Progenitor cell of endocrine pancreas (in vitro differentiated cells): ENCODE data around the gene ADCY5. TPM values are rescaled to one million over a fixed set of nuclear protein-coding genes. Genes with fewer than 3 reads are reported as not detected.

Source experiments
- DNase-seq: peaks from one replicate; pipeline ENCODE4 v3.0.0; 2021; ENCODE audit warnings: low spot score; ENCODE audit not compliant: unreplicated experiment
- H3K27ac Mint-ChIP-seq: 2 replicates; pipeline ENCODE4 v1.8.0; 2021; ENCODE audit warnings: mild to moderate bottlenecking, moderate library complexity, mixed read lengths
- H3K27me3 Mint-ChIP-seq: 2 replicates; pipeline ENCODE4 v1.8.0; 2021; ENCODE audit warnings: mixed read lengths
- H3K36me3 Mint-ChIP-seq: 2 replicates; pipeline ENCODE4 v1.8.0; 2022; ENCODE audit warnings: mixed read lengths; ENCODE audit not compliant: insufficient read depth
- H3K4me1 Mint-ChIP-seq: 2 replicates; pipeline ENCODE4 v1.8.0; 2021; ENCODE audit warnings: low read depth, mixed read lengths
- H3K4me3 Mint-ChIP-seq: 2 replicates; pipeline ENCODE4 v1.8.0; 2021; ENCODE audit warnings: low read depth, mild to moderate bottlenecking, moderate library complexity, mixed read lengths
- H3K9me3 Mint-ChIP-seq: 2 replicates; pipeline ENCODE4 v1.8.0; 2021; ENCODE audit warnings: low read depth, mixed read lengths
- total RNA-seq: library from RNA; stranded (reverse); gene quantifications from 2 replicates; pipeline ENCODE4 v1.2.1, GENCODE V29; 2021
- TF ChIP-seq, protein P1 (sequence below): fragments of 200-600 bp; sonication (generic); IDR thresholded peaks from one replicate; pipeline ENCODE4 v1.5.0; 2021; ENCODE audit warnings: antibody characterized with exemption, mild to moderate bottlenecking; ENCODE audit not compliant: unreplicated experiment

The ADCY5 gene
- total RNA-seq, 1 donor from 2014 or later = 33.8 TPM

DNA sequence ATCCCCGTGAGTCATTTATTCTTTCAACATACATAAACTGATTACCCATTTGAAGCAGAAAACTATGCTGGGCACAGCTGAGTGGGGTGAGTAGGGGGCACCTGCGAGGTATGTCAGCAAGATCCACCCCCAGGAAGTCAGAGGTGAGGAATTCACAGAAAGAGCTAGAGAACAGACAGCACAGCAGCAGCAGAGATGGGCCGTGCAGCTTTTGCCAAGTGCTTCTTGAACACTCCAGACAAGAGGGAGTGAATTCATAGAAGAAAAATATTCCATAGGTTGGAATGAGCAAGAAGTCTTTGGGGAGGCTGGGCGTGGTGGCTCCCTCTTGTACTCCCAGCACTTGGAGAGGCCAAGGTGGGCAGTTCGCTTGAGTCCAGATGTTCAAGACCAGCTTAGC lies 9.4 kb upstream of the ADCY5 start:
- Mint-ChIP-seq H3K4me1 (peaks cover 11% of the 10 kb centered on the region), H3K27me3 (peaks cover 20% of the 10 kb centered on the region), H3K36me3 (no peaks in the 10 kb centered on the region), H3K27ac (no peak overlapping the region), H3K9me3 (no peaks in the 10 kb centered on the region), H3K4me3 (no peak overlapping the region)
- DNase-seq = no peak
- TF ChIP-seq, protein P1, sequence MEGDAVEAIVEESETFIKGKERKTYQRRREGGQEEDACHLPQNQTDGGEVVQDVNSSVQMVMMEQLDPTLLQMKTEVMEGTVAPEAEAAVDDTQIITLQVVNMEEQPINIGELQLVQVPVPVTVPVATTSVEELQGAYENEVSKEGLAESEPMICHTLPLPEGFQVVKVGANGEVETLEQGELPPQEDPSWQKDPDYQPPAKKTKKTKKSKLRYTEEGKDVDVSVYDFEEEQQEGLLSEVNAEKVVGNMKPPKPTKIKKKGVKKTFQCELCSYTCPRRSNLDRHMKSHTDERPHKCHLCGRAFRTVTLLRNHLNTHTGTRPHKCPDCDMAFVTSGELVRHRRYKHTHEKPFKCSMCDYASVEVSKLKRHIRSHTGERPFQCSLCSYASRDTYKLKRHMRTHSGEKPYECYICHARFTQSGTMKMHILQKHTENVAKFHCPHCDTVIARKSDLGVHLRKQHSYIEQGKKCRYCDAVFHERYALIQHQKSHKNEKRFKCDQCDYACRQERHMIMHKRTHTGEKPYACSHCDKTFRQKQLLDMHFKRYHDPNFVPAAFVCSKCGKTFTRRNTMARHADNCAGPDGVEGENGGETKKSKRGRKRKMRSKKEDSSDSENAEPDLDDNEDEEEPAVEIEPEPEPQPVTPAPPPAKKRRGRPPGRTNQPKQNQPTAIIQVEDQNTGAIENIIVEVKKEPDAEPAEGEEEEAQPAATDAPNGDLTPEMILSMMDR = no peak

DNA sequence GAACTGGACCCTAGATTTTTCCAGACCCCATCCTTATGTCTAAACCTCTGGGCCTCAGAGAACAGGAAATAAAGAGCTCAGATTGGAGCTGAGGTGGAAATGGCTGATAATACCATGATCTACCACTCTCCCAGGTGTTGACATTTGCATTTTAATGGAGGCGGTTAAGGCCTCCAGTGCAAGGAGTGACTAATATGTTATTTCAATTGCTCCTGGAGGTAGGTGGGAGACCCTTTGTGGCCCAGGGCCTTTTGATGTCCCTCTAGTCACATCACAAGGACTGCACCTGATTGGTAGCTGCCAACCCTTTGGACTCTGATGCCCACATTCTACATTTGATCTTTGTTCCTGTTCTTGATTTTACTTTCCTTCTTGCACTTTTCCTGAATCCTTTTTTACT lies 9.0 kb upstream of the ADCY5 start:
- H3K36me3 Mint-ChIP-seq = no peaks in the 10 kb centered on the region
- H3K27me3 Mint-ChIP-seq = peaks cover 20% of the 10 kb centered on the region
- H3K27ac Mint-ChIP-seq = no peak overlapping the region
- TF ChIP-seq, protein P1 = no peak
- peaks cover 11% of the 10 kb centered on the region for H3K4me1 Mint-ChIP-seq
- no peak overlapping the region for H3K4me3 Mint-ChIP-seq
- no peaks in the 10 kb centered on the region for H3K9me3 Mint-ChIP-seq
- DNase-seq = no peak

DNA sequence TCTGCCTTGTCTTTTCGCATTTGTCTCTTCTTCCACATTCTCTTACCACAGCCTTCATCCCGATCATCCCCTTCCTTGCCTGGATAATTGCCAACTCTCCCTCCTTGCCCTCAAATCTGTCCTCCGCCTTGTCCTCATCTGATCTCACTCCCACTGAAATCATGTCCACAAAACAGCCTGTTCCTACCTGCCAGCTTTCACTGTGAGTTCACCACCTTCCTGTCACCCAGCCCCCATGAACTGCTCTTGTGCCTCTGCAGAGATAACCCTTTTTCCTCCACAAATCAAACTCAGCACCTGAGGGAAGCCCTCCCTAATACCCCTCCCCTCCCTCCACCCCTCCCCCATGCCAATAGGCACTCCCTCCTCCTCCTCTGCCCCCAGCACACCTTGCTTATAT lies 4.8 kb upstream of the ADCY5 start:
- H3K4me3 Mint-ChIP-seq = no peak overlapping the region
- no peak overlapping the region for H3K27ac Mint-ChIP-seq
- peaks cover 10% of the 10 kb centered on the region for H3K27me3 Mint-ChIP-seq
- TF ChIP-seq, protein P1 = no peak
- no peaks in the 10 kb centered on the region for H3K36me3 Mint-ChIP-seq
- peaks cover 17% of the 10 kb centered on the region for H3K4me1 Mint-ChIP-seq
- H3K9me3 Mint-ChIP-seq = no peaks in the 10 kb centered on the region
- no peak for DNase-seq

DNA sequence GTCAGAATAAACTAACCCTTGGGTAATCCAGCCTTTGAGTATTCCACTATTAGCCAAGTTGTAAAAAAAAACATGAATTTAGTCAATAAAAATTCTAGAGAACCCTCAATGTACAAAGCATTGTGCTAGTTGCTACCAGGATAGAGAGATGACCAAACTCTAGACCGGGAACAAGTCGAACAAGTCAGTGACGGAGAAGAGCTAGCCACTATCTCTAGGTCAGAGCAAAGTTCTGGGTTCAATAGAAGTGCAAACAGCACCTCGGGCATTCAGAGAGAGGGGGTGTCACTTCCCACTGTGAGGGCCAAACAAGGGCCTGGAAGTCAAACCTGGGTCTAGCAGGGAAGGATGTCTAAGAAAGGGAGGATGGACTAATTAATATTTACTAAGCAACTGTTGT lies 2.3 kb upstream of the ADCY5 start:
- Mint-ChIP-seq H3K4me3 (peak overlapping the region; percentile 32), H3K4me1 (peaks cover 22% of the 10 kb centered on the region), H3K27ac (no peak overlapping the region), H3K9me3 (no peaks in the 10 kb centered on the region), H3K27me3 (peaks cover 15% of the 10 kb centered on the region), H3K36me3 (peaks cover 1% of the 10 kb centered on the region)
- TF ChIP-seq, protein P1 = no peak
- no peak for DNase-seq

DNA sequence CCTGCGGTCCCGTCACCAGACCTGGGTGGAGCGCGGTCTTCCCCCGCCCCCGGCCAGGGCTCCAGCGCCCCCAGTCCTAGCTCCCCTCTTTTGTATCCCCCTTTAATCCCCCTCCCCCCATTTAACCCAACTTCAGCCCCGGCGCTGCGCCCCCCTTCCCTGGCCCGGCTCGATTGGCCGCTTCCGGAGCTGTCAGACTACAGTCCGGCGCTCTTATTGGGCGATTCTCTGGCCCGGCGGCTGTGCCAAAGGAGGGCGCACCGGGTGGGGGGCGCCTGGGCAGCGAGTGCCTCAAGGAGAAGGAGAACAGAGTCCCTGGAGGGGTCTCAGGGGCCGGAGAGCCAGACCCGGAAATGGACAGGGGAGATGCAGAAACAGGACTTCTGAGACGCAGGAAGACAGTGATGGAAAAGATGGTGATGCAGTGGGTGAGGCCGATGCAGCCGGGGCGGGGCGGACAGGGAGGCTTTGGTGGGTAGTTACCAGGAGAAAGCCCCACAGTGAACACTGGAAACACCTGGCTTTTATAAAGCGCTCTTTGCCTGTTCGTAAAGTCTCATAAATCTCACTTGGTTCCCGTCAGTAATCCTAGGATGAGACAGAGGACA lies 1.2 kb upstream of the ADCY5 start:
- H3K4me1 Mint-ChIP-seq = peaks cover 29% of the 10 kb centered on the region
- peak overlapping the region; percentile 78 for H3K27ac Mint-ChIP-seq
- peaks cover 19% of the 10 kb centered on the region for H3K27me3 Mint-ChIP-seq
- TF ChIP-seq, protein P1 = no peak
- no peaks in the 10 kb centered on the region for H3K9me3 Mint-ChIP-seq
- peak overlapping the region; percentile 73 for H3K4me3 Mint-ChIP-seq
- peaks cover 1% of the 10 kb centered on the region for H3K36me3 Mint-ChIP-seq
- peak; percentile 26 for DNase-seq
